T-cell (primary cell): ENCODE data around the gene PITX3. TPM values are rescaled to one million over a fixed set of nuclear protein-coding genes. Genes with fewer than 3 reads are reported as not detected.

ENCODE experiments used
- ATAC-seq, 4 experiments: fragments of 200-7000 bp in 3 of 4; fragments of 150-1000 bp in 1 of 4; cut with Tn5 transposase; replicated peaks in 1 of 4; 1 replicate in 3 of 4; 2 replicates in 1 of 4; pipeline ENCODE4 v1.10.0; 2021; ENCODE audit warnings: moderate library complexity in 3 of 4, mild to moderate bottlenecking in 2 of 4, moderate number of reproducible peaks in 1 of 4
- CTCF ChIA-PET, 2 donors: fragments of 300-600 bp; sonication (Branson Sonifier 250); formaldehyde crosslinking; loops; one replicate each; lab custom pipeline; 2022; ENCODE audit warnings: antibody characterized with exemption in 2 of 2; lab: Charles Lee
- POLR2A ChIA-PET, 2 donors: fragments of 300-600 bp; sonication (Branson Sonifier 250); formaldehyde crosslinking; loops; one replicate each; lab custom pipeline; 2022; ENCODE audit warnings: antibody characterized with exemption in 2 of 2; lab: Charles Lee
- DNase-seq, 35 experiments: peaks; one replicate each; pipeline versions ENCODE4 v3.0.0 to v3.0.0-alpha.2; 2013 to 2023
- H3K27ac ChIP-seq: one replicate; pipeline ENCODE4 v1.5.1; 2013; ENCODE audit warnings: low read length
- H3K27me3 ChIP-seq, 2 experiments: replicated peaks in 1 of 2; 1 replicate in 1 of 2; 2 replicates in 1 of 2; pipeline versions ENCODE4 v1.6.1 to v1.7.0; 2013; ENCODE audit warnings: low read length in 1 of 2, mixed read lengths in 1 of 2; ENCODE audit not compliant: control insufficient read depth in 2 of 2, insufficient read depth in 2 of 2; ENCODE audit errors: extremely low read depth in 1 of 2
- H3K36me3 ChIP-seq, 2 donors: 1 replicate in 1 of 2; 2 replicates in 1 of 2; pipeline versions ENCODE4 v1.6.1 to v1.7.0; 2013; ENCODE audit warnings: low read length in 1 of 2; ENCODE audit not compliant: control insufficient read depth in 2 of 2, insufficient read depth in 1 of 2; ENCODE audit errors: extremely low read depth in 1 of 2
- H3K4me1 ChIP-seq, 2 experiments: 1 replicate in 1 of 2; 2 replicates in 1 of 2; pipeline versions ENCODE4 v1.6.1 to v1.7.0; 2013; ENCODE audit warnings: low read length in 2 of 2, mixed read lengths in 1 of 2; ENCODE audit not compliant: insufficient read depth in 2 of 2, control insufficient read depth in 1 of 2; ENCODE audit errors: extremely low read depth in 1 of 2
- H3K4me3 ChIP-seq, 2 donors: 1 replicate in 1 of 2; 2 replicates in 1 of 2; pipeline versions ENCODE4 v1.5.1 to v1.7.0; 2013; ENCODE audit warnings: mild to moderate bottlenecking in 2 of 2, low read length in 1 of 2, moderate library complexity in 1 of 2; ENCODE audit not compliant: control insufficient read depth in 1 of 2; ENCODE audit errors: extremely low read depth in 1 of 2
- H3K9me3 ChIP-seq: 2 replicates; pipeline ENCODE4 v1.7.0; 2013
- H3K27ac Mint-ChIP-seq, 2 donors: one replicate each; pipeline ENCODE4 v1.8.0; 2020 to 2021; ENCODE audit warnings: mild to moderate bottlenecking in 2 of 2, mixed read lengths in 2 of 2
- H3K27me3 Mint-ChIP-seq, 2 donors: one replicate each; pipeline ENCODE4 v1.8.0; 2021 to 2022; ENCODE audit warnings: mixed read lengths in 2 of 2
- H3K36me3 Mint-ChIP-seq: one replicate; pipeline ENCODE4 v1.8.0; 2021; ENCODE audit warnings: mixed read lengths
- H3K4me1 Mint-ChIP-seq, 3 donors: one replicate each; pipeline ENCODE4 v1.8.0; 2020 to 2022; ENCODE audit warnings: mixed read lengths in 3 of 3, mild to moderate bottlenecking in 1 of 3
- H3K4me3 Mint-ChIP-seq, 3 donors: one replicate each; pipeline ENCODE4 v1.8.0; 2020 to 2022; ENCODE audit warnings: mild to moderate bottlenecking in 3 of 3, mixed read lengths in 3 of 3, moderate library complexity in 3 of 3
- H3K9me3 Mint-ChIP-seq, 3 donors: one replicate each; pipeline ENCODE4 v1.8.0; 2020 to 2022; ENCODE audit warnings: mixed read lengths in 3 of 3
- WGBS: methylation state at CpG from one replicate; pipeline ENCODE4 v1.1.5; 2013; ENCODE audit warnings: missing lambda C conversion rate; ENCODE audit not compliant: insufficient coverage; 5-methylcytosine and 5-hydroxymethylcytosine counted together
- total RNA-seq, 35 experiments: library from RNA in 6 of 35; stranded (reverse) in 6 of 35; fragments of 120-200 nt in 1 of 35; gene quantifications; one replicate each; pipeline versions ENCODE4 v1.2.1 to v1.2.4 and lab custom pipeline; 2013 to 2026

Gene PITX3
- total RNA-seq, 5 donors from 2014 or later (not counting 1 experiment from before 2014, with no cell fraction given): not detected

DNA sequence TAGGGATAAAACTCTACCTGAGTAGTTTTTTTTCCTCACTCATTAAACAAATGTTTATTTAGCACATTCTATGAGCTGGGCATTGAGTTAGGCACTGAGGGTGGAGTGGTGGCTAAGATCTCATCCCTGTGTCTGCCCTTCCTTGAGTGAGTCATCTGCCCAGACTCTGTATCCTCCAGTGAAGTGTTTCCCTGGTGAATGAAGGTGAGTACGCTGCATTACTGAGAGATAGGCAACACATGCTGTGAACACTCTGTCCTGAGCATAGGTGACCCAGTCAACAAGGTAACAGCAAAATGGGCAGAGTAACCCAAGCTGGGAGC is 5.8 kb downstream of the PITX3 start:
- peaks cover 5 to 10% (median 7%) of the 10 kb centered on the region in 3 donors for H3K4me1 Mint-ChIP-seq
- H3K36me3 Mint-ChIP-seq: no peaks in the 10 kb centered on the region
- Histone ChIP-seq H3K4me3 (no peak overlapping the region), H3K4me1 (peaks cover 2 to 17% of the 10 kb centered on the region in 2 experiments), H3K27ac (no peak overlapping the region), H3K9me3 (no peaks in the 10 kb centered on the region), H3K36me3 (no peaks in the 10 kb centered on the region), H3K27me3 (peaks cover 13 to 49% of the 10 kb centered on the region in 2 experiments)
- H3K4me3 Mint-ChIP-seq: no peak overlapping the region
- no peak overlapping the region for H3K27ac Mint-ChIP-seq
- 80% methylated on average over 1 of the region's 1 CpG for whole genome bisulfite sequencing
- no peak for ATAC-seq
- ChIA-PET CTCF (interaction anchor here in 1 of 2 donors (0.6 kb wide), 1 partner anchor 159 kb away, joined by 3 read pairs; no protein-coding TSS in a partner anchor), POLR2A (interaction anchor here (0.6 kb wide), 2 partner anchors 92 to 427 kb away, joined by 3 to 6 read pairs; no protein-coding TSS in a partner anchor)
- peaks cover 27 to 29% of the 10 kb centered on the region in 2 donors for H3K27me3 Mint-ChIP-seq
- no peaks in the 10 kb centered on the region for H3K9me3 Mint-ChIP-seq
- DNase-seq: no peak

DNA sequence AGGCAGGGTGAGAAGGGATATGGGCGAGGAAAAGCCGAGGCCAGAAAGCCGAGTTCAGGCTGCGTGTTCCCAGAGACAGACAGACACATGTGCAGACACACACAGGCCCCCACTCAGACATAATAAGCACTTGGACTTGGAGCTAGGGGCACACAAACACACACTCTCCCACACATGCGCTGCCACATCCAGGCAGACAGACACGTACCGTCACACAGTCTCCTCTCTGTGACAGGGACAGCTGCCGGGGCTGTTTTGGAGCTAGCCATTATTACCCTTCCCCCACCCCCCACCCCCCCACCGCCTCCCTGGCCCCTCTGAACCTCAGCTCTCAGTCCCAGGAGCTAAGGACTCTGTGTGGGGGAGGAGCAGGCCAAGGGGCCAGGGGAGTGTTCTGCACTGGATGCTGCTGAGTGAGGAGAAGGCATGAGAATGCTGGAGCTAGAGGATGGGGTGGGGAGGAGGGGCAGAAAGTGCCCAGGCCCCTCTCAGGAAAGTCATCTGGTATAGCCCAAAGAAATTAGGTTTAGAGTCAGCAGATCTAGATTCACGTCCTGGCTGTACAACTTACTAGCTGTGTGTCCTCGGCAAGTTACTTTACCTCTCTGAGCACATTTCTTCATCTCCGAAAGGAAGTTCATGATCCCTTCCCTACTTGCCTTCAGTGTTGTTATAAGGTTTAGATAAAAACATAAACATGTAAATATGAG is 6.3 kb downstream of the PITX3 start:
- no peaks in the 10 kb centered on the region for H3K9me3 ChIP-seq
- DNase-seq (no peak), ATAC-seq (no peak)
- 78% methylated on average over 4 of the region's 12 CpGs for WGBS
- Mint-ChIP-seq H3K27me3 (peaks cover 22 to 27% of the 10 kb centered on the region in 2 donors), H3K9me3 (no peaks in the 10 kb centered on the region), H3K36me3 (no peaks in the 10 kb centered on the region), H3K27ac (no peak overlapping the region), H3K4me3 (no peak overlapping the region), H3K4me1 (peaks cover 1 to 11% (median 7%) of the 10 kb centered on the region in 3 donors)
- H3K27me3 ChIP-seq: peaks cover 13 to 49% of the 10 kb centered on the region in 2 experiments
- CTCF ChIA-PET: interaction anchor here (0.5 to 0.6 kb wide), 2 partner anchors 52 to 158 kb away, joined by 3 read pairs; no protein-coding TSS in a partner anchor
- H3K36me3 ChIP-seq: no peaks in the 10 kb centered on the region
- no peak overlapping the region for H3K4me3 ChIP-seq
- no peak overlapping the region for H3K27ac ChIP-seq
- H3K4me1 ChIP-seq: peaks cover 2 to 20% of the 10 kb centered on the region in 2 experiments
- POLR2A ChIA-PET: interaction anchor here (0.6 kb wide), 3 partner anchors 93 to 1449 kb away, joined by 3 to 6 read pairs (median 3); no protein-coding TSS in a partner anchor

DNA sequence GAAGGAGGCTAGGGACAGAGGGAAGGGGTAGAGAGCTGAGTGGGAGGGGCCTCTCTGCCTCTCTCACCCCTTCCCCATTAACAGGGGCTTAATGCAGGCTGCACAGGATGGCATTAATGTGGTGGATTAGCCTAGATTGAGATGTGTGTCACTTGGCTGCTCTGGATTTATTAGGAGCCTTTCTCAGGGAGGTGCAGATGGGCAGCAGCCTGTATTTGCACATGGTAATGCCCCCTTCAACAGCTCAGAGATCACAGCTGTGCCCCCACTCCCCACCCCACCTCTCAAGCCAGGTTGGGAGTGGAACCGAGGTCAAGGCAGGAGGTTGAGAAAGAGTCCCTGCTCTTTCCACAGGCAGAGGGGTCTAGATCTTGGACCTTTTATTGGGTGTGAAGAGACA is 7.3 kb downstream of the PITX3 start:
- Mint-ChIP-seq H3K27ac (no peak overlapping the region), H3K27me3 (peaks cover 28 to 38% of the 10 kb centered on the region in 2 donors), H3K36me3 (no peaks in the 10 kb centered on the region), H3K9me3 (no peaks in the 10 kb centered on the region), H3K4me1 (peaks cover 5 to 18% (median 13%) of the 10 kb centered on the region in 3 donors), H3K4me3 (no peak overlapping the region)
- Histone ChIP-seq H3K27me3 (peaks cover 11 to 55% of the 10 kb centered on the region in 2 experiments), H3K4me1 (peaks cover 2 to 24% of the 10 kb centered on the region in 2 experiments), H3K9me3 (no peaks in the 10 kb centered on the region), H3K27ac (no peak overlapping the region), H3K4me3 (no peak overlapping the region), H3K36me3 (no peaks in the 10 kb centered on the region)
- CTCF ChIA-PET: interaction anchor here in 1 of 2 donors (0.6 kb wide), 1 partner anchor 123 kb away, joined by 3 read pairs; no protein-coding TSS in a partner anchor
- ATAC-seq (no peak), DNase-seq (no peak)
- no CpG with 5 or more reads among the region's 1 CpG for whole genome bisulfite sequencing
- POLR2A ChIA-PET: interaction anchor here in 1 of 2 donors (0.5 kb wide), 1 partner anchor 216 kb away, joined by 4 read pairs; no protein-coding TSS in a partner anchor

DNA sequence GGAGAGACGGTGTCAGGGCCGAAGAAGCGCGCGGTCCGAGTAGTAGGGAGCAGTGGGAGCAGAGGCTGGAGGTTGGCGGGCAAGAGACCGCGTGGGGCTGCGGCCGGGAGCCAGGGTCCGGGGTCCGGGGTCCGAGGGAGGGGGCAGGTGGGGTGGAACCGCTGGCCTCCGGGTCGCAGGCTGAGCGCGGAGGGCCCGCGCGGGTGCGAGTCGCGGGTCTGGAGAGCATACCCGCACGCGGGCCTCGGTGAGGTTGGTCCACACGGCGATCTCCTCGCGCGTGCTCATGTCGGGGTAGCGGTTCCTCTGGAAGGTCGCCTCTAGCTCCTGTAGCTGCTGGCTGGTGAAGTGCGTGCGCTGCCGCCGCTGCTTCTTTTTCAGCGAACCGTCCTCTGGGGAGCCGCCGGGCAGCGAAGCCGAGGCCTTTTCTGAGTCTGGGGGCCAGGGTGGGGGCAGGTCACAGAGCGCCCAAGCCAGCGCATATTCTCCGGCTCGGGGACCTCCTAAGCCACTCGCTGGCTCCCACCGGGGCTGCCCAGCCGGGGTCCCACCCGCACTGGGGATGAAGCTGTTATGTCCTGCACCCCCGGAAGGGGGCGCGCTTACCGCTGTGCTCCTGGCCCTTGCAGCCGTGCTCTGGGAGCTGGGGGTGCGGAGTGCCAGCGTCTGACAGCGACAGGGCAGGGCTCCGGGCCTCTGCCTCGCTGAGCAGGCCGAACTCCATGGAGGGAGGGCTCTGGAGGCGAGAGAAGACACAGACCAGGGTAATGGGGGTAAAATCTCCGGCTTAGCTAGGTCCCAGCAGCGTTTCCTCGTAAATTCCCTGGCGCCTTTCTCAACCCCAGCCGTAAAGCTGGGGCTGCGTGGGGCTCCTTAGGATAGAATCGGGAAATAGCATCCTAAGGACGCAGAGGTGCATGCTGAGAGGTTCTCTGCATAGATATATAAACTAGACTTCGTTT is 9.7 kb downstream of the PITX3 start:
- H3K36me3 Mint-ChIP-seq: no peaks in the 10 kb centered on the region
- POLR2A ChIA-PET: interaction anchor here (0.6 to 1.2 kb wide), 5 partner anchors 13 to 245 kb away, joined by 3 to 10 read pairs (median 7); partner anchors contain the start of gene GBF1 (in 2 of the 2)
- ATAC-seq (peak; percentile 42 to 68 (median 52)), DNase-seq (peak; percentile 18 to 82 (median 54))
- Histone ChIP-seq H3K4me3 (peak overlapping the region; percentile 46 to 76), H3K36me3 (no peaks in the 10 kb centered on the region), H3K4me1 (peaks cover 2 to 28% of the 10 kb centered on the region in 2 experiments), H3K9me3 (no peaks in the 10 kb centered on the region), H3K27ac (no peak overlapping the region), H3K27me3 (peaks cover 3 to 74% of the 10 kb centered on the region in 2 experiments)
- H3K27ac Mint-ChIP-seq: peak overlapping the region in 1 of 2 donors; percentile 65
- H3K4me3 Mint-ChIP-seq: peak overlapping the region; percentile 67 to 81 (median 69)
- 13% methylated on average over 75 of the region's 76 CpGs for WGBS
- peaks cover 7 to 18% (median 15%) of the 10 kb centered on the region in 3 donors for H3K4me1 Mint-ChIP-seq
- H3K27me3 Mint-ChIP-seq: peaks cover 43 to 59% of the 10 kb centered on the region in 2 donors
- CTCF ChIA-PET: interaction anchor here (0.6 to 4.0 kb wide), 17 partner anchors 11 to 355 kb away, joined by 3 to 102 read pairs (median 6); partner anchors contain the start of gene GBF1 (in 1 of the 2)
- no peaks in the 10 kb centered on the region for H3K9me3 Mint-ChIP-seq

DNA sequence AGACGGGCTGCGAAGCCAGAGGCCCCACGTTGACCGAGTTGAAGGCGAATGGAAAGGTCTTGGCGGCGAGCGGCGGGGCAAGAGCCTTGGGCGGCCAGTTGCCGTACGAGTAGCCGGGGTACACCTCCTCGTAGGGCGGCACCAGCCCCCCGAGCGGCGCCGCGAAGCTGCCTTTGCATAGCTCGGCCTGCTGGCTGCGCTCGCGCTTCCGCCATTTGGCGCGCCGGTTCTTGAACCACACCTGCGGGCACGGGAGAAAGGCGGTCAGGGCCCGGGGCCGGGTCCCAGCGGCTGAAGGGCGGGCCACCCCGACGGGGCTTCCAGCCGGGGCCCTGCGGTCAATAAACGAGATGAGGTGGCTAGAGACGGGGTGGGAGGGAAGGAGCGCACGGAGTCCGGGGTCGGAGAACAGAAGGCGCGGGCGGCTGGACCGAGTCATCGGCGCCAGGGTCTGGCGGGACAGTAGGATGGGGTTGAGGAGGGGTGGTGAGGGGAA is 10.4 kb downstream of the PITX3 start:
- H3K4me3 ChIP-seq: peak overlapping the region; percentile 46 to 76
- Mint-ChIP-seq H3K9me3 (no peaks in the 10 kb centered on the region), H3K27ac (no peak overlapping the region), H3K4me3 (peak overlapping the region; percentile 67 to 81 (median 69)), H3K4me1 (peaks cover 14 to 25% (median 22%) of the 10 kb centered on the region in 3 donors), H3K27me3 (peaks cover 40 to 57% of the 10 kb centered on the region in 2 donors), H3K36me3 (no peaks in the 10 kb centered on the region)
- H3K36me3 ChIP-seq: no peaks in the 10 kb centered on the region
- ATAC-seq (peak in 3 of 4 experiments; percentile 15 to 36 (median 30)), DNase-seq (peak in 28 of 35 experiments; percentile 21 to 66 (median 38))
- ChIA-PET CTCF (interaction anchor here (0.5 to 4.0 kb wide), 22 partner anchors 10 to 355 kb away, joined by 3 to 102 read pairs (median 4); partner anchors contain the start of gene GBF1 (in 1 of the 2)), POLR2A (interaction anchor here (0.5 to 1.2 kb wide), 5 partner anchors 14 to 245 kb away, joined by 3 to 7 read pairs (median 3); partner anchors contain the start of gene GBF1 (in 2 of the 2))
- H3K9me3 ChIP-seq: no peaks in the 10 kb centered on the region
- H3K27ac ChIP-seq: no peak overlapping the region
- WGBS: 3% methylated on average over 52 of the region's 52 CpGs
- peaks cover 2 to 35% of the 10 kb centered on the region in 2 experiments for H3K4me1 ChIP-seq
- peaks cover 3 to 78% of the 10 kb centered on the region in 2 experiments for H3K27me3 ChIP-seq
